Astrocyte (in vitro differentiated cells and primary cell): ENCODE measurements around the gene LRRC15. TPM values are rescaled to one million over a fixed set of nuclear protein-coding genes. Genes with fewer than 3 reads are reported as not detected.

Source experiments
- DNase-seq: peaks from one replicate; pipeline ENCODE4 v3.0.0-alpha.2; 2010; ENCODE audit warnings: low read depth
- FAIRE-seq: peaks from 2 replicates; lab custom pipeline; 2011; peaks lifted over from hg19 to GRCh38; lab: Jason Lieb, UNC
- H2AFZ ChIP-seq: 2 replicates; pipeline ENCODE4 v1.6.0; 2012; ENCODE audit warnings: low read depth, low read length, inconsistent platforms
- H3K27ac ChIP-seq: 2 replicates; pipeline ENCODE4 v1.5.1; 2011; ENCODE audit warnings: low read depth, low read length, inconsistent platforms
- H3K27me3 ChIP-seq: 2 replicates; pipeline ENCODE4 v1.6.0; 2011; ENCODE audit warnings: low read length, inconsistent platforms; ENCODE audit not compliant: insufficient read depth
- H3K36me3 ChIP-seq: 2 replicates; pipeline ENCODE4 v1.5.1; 2011; ENCODE audit warnings: low read length, inconsistent platforms; ENCODE audit not compliant: insufficient read depth
- H3K4me1 ChIP-seq: 2 replicates; pipeline ENCODE4 v1.5.1; 2011; ENCODE audit warnings: low read length, inconsistent platforms; ENCODE audit not compliant: insufficient read depth
- H3K4me2 ChIP-seq: 2 replicates; pipeline ENCODE4 v1.6.0; 2012; ENCODE audit warnings: low read length, inconsistent platforms
- H3K4me3 ChIP-seq: 2 replicates; pipeline ENCODE4 v1.5.1; 2011; ENCODE audit warnings: low read depth, mild to moderate bottlenecking, low read length, inconsistent platforms; ENCODE audit not compliant: insufficient read depth
- H3K79me2 ChIP-seq: 2 replicates; pipeline ENCODE4 v1.6.0; 2012; ENCODE audit warnings: mild to moderate bottlenecking, low read length, inconsistent platforms; ENCODE audit not compliant: insufficient read depth
- H3K9ac ChIP-seq: 2 replicates; pipeline ENCODE4 v1.6.0; 2012; ENCODE audit warnings: mild to moderate bottlenecking, low read length, inconsistent platforms
- H3K9me3 ChIP-seq: 2 replicates; pipeline ENCODE4 v1.5.1; 2012; ENCODE audit warnings: low read depth, mild to moderate bottlenecking, low read length, inconsistent platforms; ENCODE audit not compliant: insufficient read depth
- H4K20me1 ChIP-seq: 2 replicates; pipeline ENCODE4 v1.6.0; 2012; ENCODE audit warnings: low read length, inconsistent platforms; ENCODE audit not compliant: insufficient read depth
- H3K27ac Mint-ChIP-seq: one replicate; pipeline ENCODE4 v1.8.0; 2021; ENCODE audit warnings: mild to moderate bottlenecking, mixed read lengths; ENCODE audit not compliant: unreplicated experiment
- H3K27me3 Mint-ChIP-seq: one replicate; pipeline ENCODE4 v1.8.0; 2021; ENCODE audit warnings: low read depth, mixed read lengths; ENCODE audit not compliant: unreplicated experiment
- H3K36me3 Mint-ChIP-seq: one replicate; pipeline ENCODE4 v1.8.0; 2021; ENCODE audit warnings: low read depth, mixed read lengths; ENCODE audit not compliant: unreplicated experiment
- H3K4me1 Mint-ChIP-seq: one replicate; pipeline ENCODE4 v1.8.0; 2021; ENCODE audit warnings: low read depth, mixed read lengths; ENCODE audit not compliant: unreplicated experiment
- H3K4me3 Mint-ChIP-seq: one replicate; pipeline ENCODE4 v1.8.0; 2021; ENCODE audit warnings: mild to moderate bottlenecking, moderate library complexity, mixed read lengths; ENCODE audit not compliant: unreplicated experiment
- H3K9me3 Mint-ChIP-seq: one replicate; pipeline ENCODE4 v1.8.0; 2021; ENCODE audit warnings: mild to moderate bottlenecking, mixed read lengths; ENCODE audit not compliant: unreplicated experiment
- CTCF ChIP-seq: IDR thresholded peaks from 2 replicates; pipeline ENCODE4 v1.5.1; 2011; ENCODE audit warnings: low read depth, mild to moderate bottlenecking, inconsistent platforms, low read length, moderate library complexity; ENCODE audit not compliant: insufficient read depth
- EZH2 ChIP-seq: IDR thresholded peaks from 2 replicates; pipeline ENCODE4 v1.6.1; 2012; ENCODE audit warnings: mild to moderate bottlenecking, low read length, inconsistent platforms; ENCODE audit not compliant: insufficient read depth
- total RNA-seq: library from RNA; stranded (reverse); gene quantifications from 2 replicates; pipeline ENCODE4 v1.2.1, GENCODE V29; 2021

Gene LRRC15
- total RNA-seq, 1 donor from 2014 or later: 1.4 TPM

GRCh38 chr3:194314388-194315068 lies 55.0 kb downstream of the LRRC15 start:
- Histone ChIP-seq H3K4me2 (peak overlapping the region; percentile 89), H4K20me1 (no peaks in the 10 kb centered on the region), H3K27ac (no peak overlapping the region), H3K79me2 (no peaks in the 10 kb centered on the region), H3K4me1 (peaks cover 14% of the 10 kb centered on the region), H3K4me3 (peak overlapping the region; percentile 50), H3K27me3 (peaks cover 59% of the 10 kb centered on the region), H3K9ac (peak overlapping the region; percentile 77), H2AFZ (no peak overlapping the region), H3K9me3 (peaks cover 8% of the 10 kb centered on the region), H3K36me3 (no peaks in the 10 kb centered on the region)
- Mint-ChIP-seq H3K4me3 (no peak overlapping the region), H3K27me3 (peaks cover 83% of the 10 kb centered on the region), H3K36me3 (peaks cover 2% of the 10 kb centered on the region), H3K9me3 (peaks cover 13% of the 10 kb centered on the region), H3K27ac (no peak overlapping the region), H3K4me1 (peaks cover 12% of the 10 kb centered on the region)
- DNase-seq (no peak), FAIRE-seq (no peak)
- TF ChIP-seq CTCF (no peak), EZH2 (no peak)

- no peak overlapping the region for H3K4me3 Mint-ChIP-seq
- Histone ChIP-seq H3K4me1 (peaks cover 14% of the 10 kb centered on the region), H3K9ac (no peak overlapping the region), H4K20me1 (no peaks in the 10 kb centered on the region), H3K27ac (no peak overlapping the region), H2AFZ (no peak overlapping the region), H3K27me3 (peaks cover 54% of the 10 kb centered on the region), H3K4me3 (no peak overlapping the region), H3K4me2 (no peak overlapping the region), H3K36me3 (no peaks in the 10 kb centered on the region), H3K79me2 (no peaks in the 10 kb centered on the region), H3K9me3 (peaks cover 6% of the 10 kb centered on the region)
- peaks cover 5% of the 10 kb centered on the region for H3K9me3 Mint-ChIP-seq
- DNase-seq (peak; percentile 53), FAIRE-seq (no peak)
- peaks cover 2% of the 10 kb centered on the region for H3K36me3 Mint-ChIP-seq
- peaks cover 82% of the 10 kb centered on the region for H3K27me3 Mint-ChIP-seq
- no peak overlapping the region for H3K27ac Mint-ChIP-seq
- peaks cover 19% of the 10 kb centered on the region for H3K4me1 Mint-ChIP-seq
- TF ChIP-seq CTCF (no peak), EZH2 (no peak)
These were observed 55.8 kb downstream of the LRRC15 start for GRCh38 chr3:194313560-194314387.
